K562 (cell line): Measurements from ENCODE around the gene RPS6KA2. TPM values are rescaled to one million over a fixed set of nuclear protein-coding genes. Genes with fewer than 3 reads are reported as not detected.

ENCODE experiments used
- ATAC-seq: fragments of 200-7000 bp; cut with Tn5 transposase; 3 replicates; pipeline ENCODE4 v1.9.1; 2020; ENCODE audit warnings: moderate library complexity
- BruUV-seq: library from RNA; stranded (reverse); fragments of 400-500 nt; replicated peaks from 2 replicates; lab custom pipeline; 2021; lab: Mats Ljungman, UMichigan
- CTCF ChIA-PET: fragments of 300-600 bp; formaldehyde crosslinking; extraction: SDS; loops from one replicate; lab custom pipeline; 2021; ENCODE audit warnings: low intra/inter-chr PET ratio; lab: Yijun Ruan, JAX
- POLR2A ChIA-PET: fragments of 300-600, 350-650 bp; sonication (Branson Sonifier 250); formaldehyde crosslinking; extraction: SDS; loops from one replicate; lab custom pipeline; 2021; ENCODE audit warnings: antibody characterized with exemption, inconsistent platforms; lab: Yijun Ruan, JAX
- DNase-seq, 4 experiments: peaks; one replicate each; pipeline versions ENCODE4 v3.0.0 to v3.0.0-alpha.2; 2011 to 2018; ENCODE audit warnings: low spot score in 3 of 4, mixed read lengths in 3 of 4; ENCODE audit errors: extremely low read depth in 1 of 4
- FAIRE-seq: peaks from 2 replicates; lab custom pipeline; 2011; peaks lifted over from hg19 to GRCh38; lab: Jason Lieb, UNC
- H2AFZ ChIP-seq: 2 replicates; pipeline ENCODE4 v1.6.0; 2011; ENCODE audit warnings: low read depth, low read length, control low read depth, inconsistent platforms
- H3K27ac ChIP-seq: fragments of 200-600 bp; 3 replicates; pipeline ENCODE4 v1.8.0; 2011; ENCODE audit warnings: low read depth, mild to moderate bottlenecking, control low read depth, inconsistent platforms, low read length, moderate library complexity, mixed read lengths; ENCODE audit errors: extremely low read depth
- H3K27me3 ChIP-seq, 2 experiments: fragments of 300-600 bp in 1 of 2; 2 replicates in 1 of 2; 3 replicates in 1 of 2; pipeline versions ENCODE4 v1.6.0 to v1.8.0; 2011; ENCODE audit warnings: inconsistent platforms in 2 of 2, low read length in 2 of 2, mild to moderate bottlenecking in 1 of 2, mixed read lengths in 1 of 2, moderate library complexity in 1 of 2; ENCODE audit not compliant: control insufficient read depth in 2 of 2, insufficient read depth in 2 of 2
- H3K36me3 ChIP-seq: fragments of 300-600 bp; 3 replicates; pipeline ENCODE4 v1.8.0; 2011; ENCODE audit warnings: mild to moderate bottlenecking, low read length, inconsistent platforms; ENCODE audit not compliant: control insufficient read depth, insufficient read depth
- H3K4me1 ChIP-seq, 2 experiments: fragments of 200-600 bp in 1 of 2; replicated peaks in 1 of 2; 2 replicates in 1 of 2; 3 replicates in 1 of 2; pipeline versions ENCODE4 v1.5.1 to v1.8.0; 2011; ENCODE audit warnings: inconsistent platforms in 2 of 2, low read length in 2 of 2, mild to moderate bottlenecking in 1 of 2, mixed read lengths in 1 of 2, moderate library complexity in 1 of 2; ENCODE audit not compliant: control insufficient read depth in 2 of 2, insufficient read depth in 2 of 2
- H3K4me2 ChIP-seq: 2 replicates; pipeline ENCODE4 v1.6.1; 2011; ENCODE audit warnings: low read length, control low read depth, inconsistent platforms, mixed read lengths; ENCODE audit not compliant: insufficient read depth
- H3K4me3 ChIP-seq: fragments of 200-600 bp; sonication (generic), shearing (Covaris generic); 2 replicates; pipeline ENCODE4 v1.5.1; 2016; ENCODE audit warnings: control low read depth, inconsistent platforms
- H3K79me2 ChIP-seq: fragments of 200-600 bp; 3 replicates; pipeline ENCODE4 v1.8.0; 2011; ENCODE audit warnings: low read length, inconsistent platforms; ENCODE audit not compliant: control insufficient read depth, insufficient read depth
- H3K9ac ChIP-seq, 2 experiments: 2 replicates each; pipeline versions ENCODE4 v1.6.0 to v1.6.1; 2011; ENCODE audit warnings: low read depth in 2 of 2, low read length in 2 of 2, control low read depth in 1 of 2, inconsistent platforms in 1 of 2, mild to moderate bottlenecking in 1 of 2, mixed read lengths in 1 of 2; ENCODE audit not compliant: insufficient read depth in 1 of 2
- H3K9me1 ChIP-seq: one replicate; pipeline ENCODE4 v1.6.0; 2011; ENCODE audit warnings: inconsistent platforms, mild to moderate bottlenecking, low read length, moderate library complexity; ENCODE audit not compliant: control insufficient read depth, insufficient read depth
- H3K9me3 ChIP-seq: replicated peaks from 2 replicates; pipeline ENCODE4 v1.5.1; 2011; ENCODE audit warnings: low read depth, low read length, inconsistent platforms; ENCODE audit not compliant: control insufficient read depth, insufficient read depth
- H4K20me1 ChIP-seq: replicated peaks from 2 replicates; pipeline ENCODE4 v1.6.1; 2011; ENCODE audit warnings: low read length, inconsistent platforms, mixed read lengths; ENCODE audit not compliant: control insufficient read depth, insufficient read depth
- C11orf30 ChIP-seq: fragments of 450-650 bp; IDR thresholded peaks from 2 replicates; pipeline ENCODE4 v1.6.1; 2016; ENCODE audit warnings: low read depth, mild to moderate bottlenecking
- CREB1 ChIP-seq, 2 experiments: sonication (generic) in 1 of 2; formaldehyde crosslinking in 1 of 2; IDR thresholded peaks; 2 replicates each; pipeline versions ENCODE4 v1.6.1 to v1.8.0; 2012 to 2022; ENCODE audit warnings: inconsistent platforms in 1 of 2, mild to moderate bottlenecking in 1 of 2, missing genetic modification reagents in 1 of 2, moderate library complexity in 1 of 2
- MAFF ChIP-seq: IDR thresholded peaks from 2 replicates; pipeline ENCODE4 v1.6.1; 2012; ENCODE audit warnings: low read length, improper control_type of control experiment
- MAFG ChIP-seq: fragments of 450-650 bp; conservative IDR thresholded peaks from 2 replicates; pipeline ENCODE4 v1.6.1; 2016; ENCODE audit warnings: missing genetic modification characterization, missing compliant biosample characterization
- MAFK ChIP-seq: IDR thresholded peaks from 2 replicates; pipeline ENCODE4 v1.6.1; 2011; ENCODE audit warnings: low read length, improper control_type of control experiment
- NONO ChIP-seq, 2 experiments: fragments of 200-400 bp in 1 of 2; fragments of 450-650 bp in 1 of 2; formaldehyde crosslinking in 1 of 2; IDR thresholded peaks; 2 replicates each; pipeline ENCODE4 v1.6.1; 2017; ENCODE audit warnings: low read depth in 2 of 2, mild to moderate bottlenecking in 2 of 2, moderate library complexity in 2 of 2, low read length in 1 of 2
- SP2 ChIP-seq: IDR thresholded peaks from 2 replicates; pipeline ENCODE4 v1.6.1; 2011; ENCODE audit warnings: mild to moderate bottlenecking, low read depth, low read length, moderate library complexity; ENCODE audit not compliant: poor library complexity, severe bottlenecking; ENCODE audit errors: extremely low read depth
- ZNF143 ChIP-seq: sonication (generic); formaldehyde crosslinking; IDR thresholded peaks from 2 replicates; pipeline ENCODE4 v1.9.0; 2022; ENCODE audit warnings: mild to moderate bottlenecking, missing genetic modification reagents
- ZNF316 ChIP-seq: fragments of 450-650 bp; IDR thresholded peaks from 2 replicates; pipeline ENCODE4 v1.6.1; 2016
- ZNF384 ChIP-seq: IDR thresholded peaks from 2 replicates; pipeline ENCODE4 v1.6.1; 2012; ENCODE audit warnings: low read depth, low read length, improper control_type of control experiment
- ZNF444 ChIP-seq: fragments of 250-450 bp; sonication (Bioruptor Pico); IDR thresholded peaks from 2 replicates; pipeline ENCODE4 v1.4.0; 2020; ENCODE audit warnings: mild to moderate bottlenecking, moderate library complexity
- ZNF79 ChIP-seq: fragments of 250-450 bp; sonication (Bioruptor Pico); IDR thresholded peaks from 2 replicates; pipeline ENCODE4 v1.4.0; 2020; ENCODE audit warnings: low read depth, mild to moderate bottlenecking, moderate library complexity
- WGBS: fragments of 100-300 bp; shearing (Covaris generic); methylation state at CpG from one replicate; pipeline ENCODE4 v1.1.6; 2016; ENCODE audit warnings: low coverage, mixed read lengths; ENCODE audit not compliant: insufficient coverage; ENCODE audit errors: missing lambda C conversion rate; 5-methylcytosine and 5-hydroxymethylcytosine counted together
- in situ Hi-C: fragments of 300-500 bp; cut with MboI; formaldehyde crosslinking; loops from 4 replicates; pipeline ENCODE4 v1.15.0; 2018; ENCODE audit warnings: inconsistent platforms, mixed read lengths
- intact Hi-C: fragments of 100-400 bp; cut with micrococcal nuclease; formaldehyde crosslinking; loops from 2 replicates; pipeline ENCODE4 v1.14.2; 2022
- polyA plus RNA-seq, 8 experiments: library from polyadenylated mRNA; depleted of rRNA in 4 of 8; stranded (reverse) in 5 of 8; unstranded in 3 of 8; fragments of >200 nt; fragmentation: Nextera tagmentation in 2 of 8; fragmentation: Illumina TruSeq in 1 of 8; extraction: Ambion mirVana in 2 of 8; extraction: Trizol in 1 of 8; gene quantifications; 2 replicates each; pipeline versions ENCODE4 v1.2.1 to v1.2.3, GENCODE V29; 2011 to 2014; ENCODE audit warnings: inconsistent platforms in 1 of 8, missing spikeins in 1 of 8
- total RNA-seq, 7 experiments: library from RNA; depleted of rRNA in 6 of 7; stranded (reverse); fragments of >200 nt in 6 of 7; fragmentation: Illumina TruSeq in 2 of 7; extraction: Trizol in 2 of 7; gene quantifications; 2 replicates each; pipeline versions ENCODE4 v1.2.1 to v1.2.3, GENCODE V29; 2011 to 2021; ENCODE audit warnings: low replicate concordance in 1 of 7
- TF ChIP-seq, protein P1 (sequence below), 2 experiments: fragments of 200-800 bp in 1 of 2; sonication (Bioruptor generic) in 1 of 2; sonication (generic) in 1 of 2; formaldehyde crosslinking in 1 of 2; IDR thresholded peaks in 1 of 2; conservative IDR thresholded peaks in 1 of 2; 2 replicates each; pipeline versions ENCODE4 v1.5.0 to v1.6.1; 2016 to 2020; ENCODE audit warnings: missing compliant biosample characterization in 1 of 2, missing genetic modification characterization in 1 of 2, missing genetic modification reagents in 1 of 2
- TF ChIP-seq, protein P2 (sequence below), 3 experiments: fragments of 200-800 bp in 1 of 3; sonication (Bioruptor generic) in 1 of 3; sonication (generic) in 1 of 3; formaldehyde crosslinking in 1 of 3; IDR thresholded peaks; 2 replicates each; pipeline versions ENCODE4 v1.6.1 to v1.8.0; 2016 to 2022; ENCODE audit warnings: mild to moderate bottlenecking in 2 of 3, missing compliant biosample characterization in 2 of 3, missing genetic modification characterization in 2 of 3, missing genetic modification reagents in 1 of 3

Gene RPS6KA2
- total and polyA plus RNA-seq, 9 of the 15 experiments (the other 6 are each of a cell fraction or from before 2014, with no cell fraction given): 0.29 to 1.00 (median 0.53) TPM

DNA sequence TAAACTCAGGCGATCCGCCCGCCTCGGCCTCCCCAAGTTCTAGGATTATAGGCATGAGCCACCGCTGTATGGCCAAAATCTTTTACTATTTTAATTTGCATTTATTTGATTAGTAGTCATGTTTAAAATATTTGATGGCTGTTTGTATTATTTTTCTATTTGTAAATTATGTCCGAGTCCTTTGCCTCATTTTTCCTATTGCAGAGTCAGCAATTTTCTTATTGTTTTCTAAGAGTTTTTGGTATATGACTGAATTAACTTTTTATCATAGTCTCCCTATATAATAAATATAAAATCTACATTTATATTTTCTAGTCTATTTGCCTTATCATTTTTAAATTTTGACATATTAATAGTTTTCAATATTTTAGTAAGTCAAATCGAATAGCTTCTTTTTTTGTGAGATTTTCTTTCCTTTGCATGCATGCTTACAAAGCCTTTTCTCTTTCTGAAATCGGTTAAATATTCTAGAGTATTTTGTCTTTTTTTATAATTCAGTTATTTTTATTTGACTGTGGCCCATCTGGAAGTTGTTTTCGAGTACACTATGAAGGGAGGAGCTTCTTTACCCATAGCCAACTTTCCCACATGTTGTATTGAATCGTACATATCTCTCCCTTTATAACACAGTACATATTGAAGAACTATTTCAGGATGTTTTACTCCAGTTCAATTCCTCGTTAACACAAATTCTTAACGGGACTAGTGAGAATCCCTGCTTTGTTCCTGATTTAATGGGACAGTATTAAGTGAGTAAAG is 34.5 kb upstream of the RPS6KA2 start:
- no TSS peak for BruUV-seq
- TF ChIP-seq CREB1 (IDR thresholded peaks at IDR 0.05) (no peak), CREB1 (CRISPR knock-in tag; IDR thresholded peaks at IDR 0.05) (no peak), MAFF (peak; percentile 94), ZNF384 (no peak), MAFK (peak; percentile 95), SP2 (no peak), ZNF79 (CRISPR knock-in tag) (no peak), ZNF316 (peak; percentile 97), ZNF143 (CRISPR knock-in tag) (no peak), C11orf30 (peak; percentile 93), NONO (IDR thresholded peaks at IDR 0.05; ENCODE audit: low read depth in 2 of 2, low read length in 1 of 2) (no peak), ZNF444 (CRISPR knock-in tag) (no peak), MAFG (tag) (peak; percentile 90)
- TF ChIP-seq, protein P1, sequence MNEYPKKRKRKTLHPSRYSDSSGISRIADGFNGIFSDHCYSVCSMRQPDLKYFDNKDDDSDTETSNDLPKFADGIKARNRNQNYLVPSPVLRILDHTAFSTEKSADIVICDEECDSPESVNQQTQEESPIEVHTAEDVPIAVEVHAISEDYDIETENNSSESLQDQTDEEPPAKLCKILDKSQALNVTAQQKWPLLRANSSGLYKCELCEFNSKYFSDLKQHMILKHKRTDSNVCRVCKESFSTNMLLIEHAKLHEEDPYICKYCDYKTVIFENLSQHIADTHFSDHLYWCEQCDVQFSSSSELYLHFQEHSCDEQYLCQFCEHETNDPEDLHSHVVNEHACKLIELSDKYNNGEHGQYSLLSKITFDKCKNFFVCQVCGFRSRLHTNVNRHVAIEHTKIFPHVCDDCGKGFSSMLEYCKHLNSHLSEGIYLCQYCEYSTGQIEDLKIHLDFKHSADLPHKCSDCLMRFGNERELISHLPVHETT (CRISPR knock-in tag; conservative IDR thresholded peaks at IDR 0.05 in 1 of 2, IDR thresholded peaks at IDR 0.05 in 1 of 2): no peak
- TF ChIP-seq, protein P2, sequence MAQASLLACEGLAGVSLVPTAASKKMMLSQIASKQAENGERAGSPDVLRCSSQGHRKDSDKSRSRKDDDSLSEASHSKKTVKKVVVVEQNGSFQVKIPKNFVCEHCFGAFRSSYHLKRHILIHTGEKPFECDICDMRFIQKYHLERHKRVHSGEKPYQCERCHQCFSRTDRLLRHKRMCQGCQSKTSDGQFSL (CRISPR knock-in tag; IDR thresholded peaks at IDR 0.05): no peak
- TF ChIP-seq, protein P2 (tag; IDR thresholded peaks at IDR 0.05): no peak
- ATAC-seq (no peak), FAIRE-seq (no peak), DNase-seq (no peak)
- Histone ChIP-seq H3K27me3 (peaks cover 26 to 65% of the 10 kb centered on the region in 2 experiments), H3K4me3 (no peak overlapping the region), H3K36me3 (no peaks in the 10 kb centered on the region), H2AFZ (no peak overlapping the region), H3K4me2 (no peak overlapping the region), H3K79me2 (no peaks in the 10 kb centered on the region), H3K9ac (no peak overlapping the region), H3K4me1 (no peaks in the 10 kb centered on the region), H4K20me1 (no peaks in the 10 kb centered on the region), H3K27ac (no peak overlapping the region), H3K9me1 (no peaks in the 10 kb centered on the region), H3K9me3 (no peaks in the 10 kb centered on the region)
- 3% methylated on average over 12 of the region's 12 CpGs for WGBS
- intact Hi-C loops: no loop called here
- ChIA-PET CTCF (no interaction called here), POLR2A (interaction anchor here (0.6 kb wide), 1 partner anchor 364 kb away, joined by 3 read pairs; no protein-coding TSS in a partner anchor)
- in situ Hi-C loops: no loop called here
